Measurements from ENCODE around the gene HIC1.

Gene HIC1

GRCh38 chr17:2059547-2060384, 4.9 kb downstream of the HIC1 start:
- no peak for DNase-seq
- peak overlapping the region; percentile 49 to 79 for H3K4me3 Mint-ChIP-seq
- no peak for ATAC-seq
- peak overlapping the region in 1 of 2 donors; percentile 96 for H3K27ac Mint-ChIP-seq
- no peaks in the 10 kb centered on the region for H3K27me3 Mint-ChIP-seq
- peaks cover 58% of the 10 kb centered on the region for H3K4me1 Mint-ChIP-seq
- H3K9me3 Mint-ChIP-seq: no peaks in the 10 kb centered on the region

GRCh38 chr17:2060385-2060658, 5.4 kb downstream of the HIC1 start:
- H3K9me3 Mint-ChIP-seq: no peaks in the 10 kb centered on the region
- DNase-seq: no peak
- H3K27ac Mint-ChIP-seq: peak overlapping the region in 1 of 2 donors; percentile 96
- peaks cover 64% of the 10 kb centered on the region for H3K4me1 Mint-ChIP-seq
- no peaks in the 10 kb centered on the region for H3K27me3 Mint-ChIP-seq
- no peak overlapping the region for H3K4me3 Mint-ChIP-seq
- no peak for ATAC-seq

- Mint-ChIP-seq H3K27me3 (no peaks in the 10 kb centered on the region), H3K27ac (peak overlapping the region; percentile 14 to 96), H3K4me1 (peaks cover 67% of the 10 kb centered on the region), H3K4me3 (peak overlapping the region in 1 of 2 donors; percentile 15), H3K9me3 (no peaks in the 10 kb centered on the region)
- no peak for DNase-seq
- ATAC-seq: no peak
Measured at GRCh38 chr17:2060681-2061440, 6.0 kb downstream of the HIC1 start.

- no peaks in the 10 kb centered on the region for H3K27me3 Mint-ChIP-seq
- peak overlapping the region in 1 of 2 donors; percentile 89 for H3K27ac Mint-ChIP-seq
- H3K4me3 Mint-ChIP-seq: no peak overlapping the region
- ATAC-seq: no peak
- peaks cover 67% of the 10 kb centered on the region for H3K4me1 Mint-ChIP-seq
- no peaks in the 10 kb centered on the region for H3K9me3 Mint-ChIP-seq
- DNase-seq: no peak
Measured at GRCh38 chr17:2061441-2061958, 6.6 kb downstream of the HIC1 start.

- H3K4me1 Mint-ChIP-seq: peaks cover 75% of the 10 kb centered on the region
- H3K4me3 Mint-ChIP-seq: no peak overlapping the region
Measured at GRCh38 chr17:2062571-2063183, 7.8 kb downstream of the HIC1 start.

GRCh38 chr17:2063261-2064146, 8.6 kb downstream of the HIC1 start:
- no peak overlapping the region for H3K4me3 Mint-ChIP-seq
- DNase-seq (no peak), ATAC-seq (no peak)
- H3K27me3 Mint-ChIP-seq: no peaks in the 10 kb centered on the region
- peaks cover 80% of the 10 kb centered on the region for H3K4me1 Mint-ChIP-seq
- no peaks in the 10 kb centered on the region for H3K9me3 Mint-ChIP-seq
- no peak overlapping the region for H3K27ac Mint-ChIP-seq

More at GRCh38 chr17:2062571-2063183, 7.8 kb downstream of the HIC1 start:
- Mint-ChIP-seq H3K9me3 (no peaks in the 10 kb centered on the region), H3K27me3 (no peaks in the 10 kb centered on the region), H3K27ac (peak overlapping the region in 1 of 2 donors; percentile 83)
- ATAC-seq (no peak), DNase-seq (no peak)

- ATAC-seq: no peak
- H3K27me3 Mint-ChIP-seq: no peaks in the 10 kb centered on the region
- H3K4me3 Mint-ChIP-seq: no peak overlapping the region
- H3K4me1 Mint-ChIP-seq: peaks cover 86% of the 10 kb centered on the region
- H3K9me3 Mint-ChIP-seq: no peaks in the 10 kb centered on the region
- no peak for DNase-seq
- peak overlapping the region in 1 of 2 donors; percentile 74 for H3K27ac Mint-ChIP-seq
Measured at GRCh38 chr17:2064147-2064489, 9.2 kb downstream of the HIC1 start.

GRCh38 chr17:2064520-2064971, 9.6 kb downstream of the HIC1 start:
- no peak for DNase-seq
- peaks cover 86% of the 10 kb centered on the region for H3K4me1 Mint-ChIP-seq
- peak overlapping the region in 1 of 2 donors; percentile 74 for H3K27ac Mint-ChIP-seq
- no peak for ATAC-seq
- peak overlapping the region in 1 of 2 donors; percentile 9 for H3K4me3 Mint-ChIP-seq
- no peaks in the 10 kb centered on the region for H3K27me3 Mint-ChIP-seq
- no peaks in the 10 kb centered on the region for H3K9me3 Mint-ChIP-seq

- H3K4me1 Mint-ChIP-seq: peaks cover 86% of the 10 kb centered on the region
- DNase-seq (peak; percentile 64 to 71), ATAC-seq (peak; percentile 84)
- H3K27ac Mint-ChIP-seq: peak overlapping the region in 1 of 2 donors; percentile 24
- peak overlapping the region in 1 of 2 donors; percentile 9 for H3K4me3 Mint-ChIP-seq
- H3K27me3 Mint-ChIP-seq: no peaks in the 10 kb centered on the region
- H3K9me3 Mint-ChIP-seq: no peaks in the 10 kb centered on the region
Measured at GRCh38 chr17:2064980-2065785, 10.3 kb downstream of the HIC1 start.

GRCh38 chr17:2065949-2066400, 11.1 kb downstream of the HIC1 start:
- Mint-ChIP-seq H3K4me3 (no peak overlapping the region), H3K4me1 (peaks cover 86% of the 10 kb centered on the region), H3K27ac (peak overlapping the region in 1 of 2 donors; percentile 22), H3K27me3 (no peaks in the 10 kb centered on the region), H3K9me3 (no peaks in the 10 kb centered on the region)
- ATAC-seq: no peak
- no peak for DNase-seq

- ATAC-seq (no peak), DNase-seq (no peak)
- Mint-ChIP-seq H3K4me1 (peaks cover 86% of the 10 kb centered on the region), H3K4me3 (no peak overlapping the region), H3K9me3 (no peaks in the 10 kb centered on the region), H3K27me3 (no peaks in the 10 kb centered on the region), H3K27ac (peak overlapping the region in 1 of 2 donors; percentile 15)
Measured at GRCh38 chr17:2067048-2067561, 12.2 kb downstream of the HIC1 start.

GRCh38 chr17:2067608-2068024, 12.7 kb downstream of the HIC1 start:
- DNase-seq (no peak), ATAC-seq (no peak)
- Mint-ChIP-seq H3K4me1 (peaks cover 88% of the 10 kb centered on the region), H3K27ac (no peak overlapping the region), H3K4me3 (no peak overlapping the region), H3K9me3 (no peaks in the 10 kb centered on the region), H3K27me3 (no peaks in the 10 kb centered on the region)

- H3K4me3 Mint-ChIP-seq: no peak overlapping the region
- no peaks in the 10 kb centered on the region for H3K9me3 Mint-ChIP-seq
- no peak for ATAC-seq
- peaks cover 87% of the 10 kb centered on the region for H3K4me1 Mint-ChIP-seq
- no peaks in the 10 kb centered on the region for H3K27me3 Mint-ChIP-seq
- no peak for DNase-seq
- H3K27ac Mint-ChIP-seq: no peak overlapping the region
Measured at GRCh38 chr17:2068031-2068518, 13.2 kb downstream of the HIC1 start.

- DNase-seq: no peak
- no peak for ATAC-seq
- H3K27me3 Mint-ChIP-seq: no peaks in the 10 kb centered on the region
- H3K27ac Mint-ChIP-seq: no peak overlapping the region
- H3K4me3 Mint-ChIP-seq: peak overlapping the region in 1 of 2 donors; percentile 27
- H3K9me3 Mint-ChIP-seq: no peaks in the 10 kb centered on the region
- peaks cover 82% of the 10 kb centered on the region for H3K4me1 Mint-ChIP-seq
Measured at GRCh38 chr17:2068519-2069051, 13.7 kb downstream of the HIC1 start.
